Dermis blood vessel endothelial cell (primary cell): ENCODE data around the gene FAM3C. TPM values are rescaled to one million over a fixed set of nuclear protein-coding genes. Genes with fewer than 3 reads are reported as not detected.

Experiments
- DNase-seq: peaks from one replicate; pipeline ENCODE4 v3.0.0; 2010
- total RNA-seq: library from RNA; depleted of rRNA; stranded (reverse); fragments of >200 nt; gene quantifications from 2 replicates; pipeline ENCODE4 v1.2.3, GENCODE V29; 2014

Gene FAM3C
- total RNA-seq, 1 donor from 2014 or later: 39.8 TPM

- no peak for DNase-seq
These were observed 14.9 kb upstream of the FAM3C start for GRCh38 chr7:121410829-121411596.

GRCh38 chr7:121406944-121407343 lies 10.8 kb upstream of the FAM3C start:
- no peak for DNase-seq

- DNase-seq: no peak
These were observed 10.4 kb upstream of the FAM3C start for GRCh38 chr7:121406461-121406860.

GRCh38 chr7:121404348-121404747 lies 8.2 kb upstream of the FAM3C start:
- no peak for DNase-seq

GRCh38 chr7:121402701-121403100 lies 6.6 kb upstream of the FAM3C start:
- DNase-seq: no peak

GRCh38 chr7:121401896-121402295 lies 5.8 kb upstream of the FAM3C start:
- no peak for DNase-seq

- DNase-seq: peak; percentile 21
These were observed 2.1 kb upstream of the FAM3C start for GRCh38 chr7:121398246-121398645.

GRCh38 chr7:121397822-121398221 lies 1.7 kb upstream of the FAM3C start:
- DNase-seq: no peak

GRCh38 chr7:121397361-121397760 lies 1.3 kb upstream of the FAM3C start:
- no peak for DNase-seq

GRCh38 chr7:121395494-121395960 lies 581 bp downstream of the FAM3C start:
- peak; percentile 38 for DNase-seq

- peak; percentile 34 for DNase-seq
These were observed 1.4 kb downstream of the FAM3C start for GRCh38 chr7:121394709-121395140.

- DNase-seq: no peak
These were observed 3.1 kb downstream of the FAM3C start for GRCh38 chr7:121393005-121393366.

GRCh38 chr7:121392277-121393004 lies 3.7 kb downstream of the FAM3C start:
- no peak for DNase-seq

GRCh38 chr7:121391686-121392085 lies 4.4 kb downstream of the FAM3C start:
- DNase-seq: no peak

GRCh38 chr7:121390617-121391016 lies 5.5 kb downstream of the FAM3C start:
- no peak for DNase-seq

- DNase-seq: no peak
These were observed 6.0 kb downstream of the FAM3C start for GRCh38 chr7:121390109-121390508.

- DNase-seq: no peak
These were observed 7.2 kb downstream of the FAM3C start for GRCh38 chr7:121388950-121389349.

- peak; percentile 66 for DNase-seq
These were observed 10.3 kb downstream of the FAM3C start for GRCh38 chr7:121385800-121386179.

- no peak for DNase-seq
These were observed 10.9 kb downstream of the FAM3C start for GRCh38 chr7:121385056-121385799.

- DNase-seq: no peak
These were observed 11.8 kb downstream of the FAM3C start for GRCh38 chr7:121384265-121384664.

- peak; percentile 47 for DNase-seq
These were observed 12.7 kb downstream of the FAM3C start for GRCh38 chr7:121383235-121383910.

GRCh38 chr7:121382473-121382872 lies 13.6 kb downstream of the FAM3C start:
- DNase-seq: no peak

GRCh38 chr7:121379930-121380329 lies 16.2 kb downstream of the FAM3C start:
- no peak for DNase-seq
